ENCODE results near the gene PIR.

Gene PIR

GRCh38 chrX:15343075-15343476 lies 150.1 kb downstream of the PIR start:
- no peak for ATAC-seq

GRCh38 chrX:15340867-15341266 lies 152.3 kb downstream of the PIR start:
- no peak for ATAC-seq

GRCh38 chrX:15336023-15336413 lies 157.1 kb downstream of the PIR start:
- ATAC-seq: peak in 1 of 2 donors; percentile 6

- peak; percentile 97 to 98 for ATAC-seq
Observed at GRCh38 chrX:15335135-15336022, 157.8 kb downstream of the PIR start, which contains the start of gene PIGA. PIGA (minus strand) TSS chrX:15335523; CDS start chrX:15331930, 3,593 bp downstream.

Measured in activated CD4-positive, CD25-positive, alpha-beta regulatory T cell treated with anti-CD3 and anti-CD28 coated beads, Interleukin-2, amount 50 U/mL, for 24 hours (primary cell).